NCI-H128 (cell line): Measurements from ENCODE around the gene MPP2.
"Not testable (repeated sequence)": the region's sequence is repeated elsewhere in the genome, so short reads cannot be mapped to it uniquely, and the experiment has no call there.

Source experiments
- DNase-seq: peaks from one replicate; lab custom pipeline; 2025; ENCODE audit not compliant: unreplicated experiment; lab: John Stamatoyannopoulos, UW

MPP2 gene

DNA sequence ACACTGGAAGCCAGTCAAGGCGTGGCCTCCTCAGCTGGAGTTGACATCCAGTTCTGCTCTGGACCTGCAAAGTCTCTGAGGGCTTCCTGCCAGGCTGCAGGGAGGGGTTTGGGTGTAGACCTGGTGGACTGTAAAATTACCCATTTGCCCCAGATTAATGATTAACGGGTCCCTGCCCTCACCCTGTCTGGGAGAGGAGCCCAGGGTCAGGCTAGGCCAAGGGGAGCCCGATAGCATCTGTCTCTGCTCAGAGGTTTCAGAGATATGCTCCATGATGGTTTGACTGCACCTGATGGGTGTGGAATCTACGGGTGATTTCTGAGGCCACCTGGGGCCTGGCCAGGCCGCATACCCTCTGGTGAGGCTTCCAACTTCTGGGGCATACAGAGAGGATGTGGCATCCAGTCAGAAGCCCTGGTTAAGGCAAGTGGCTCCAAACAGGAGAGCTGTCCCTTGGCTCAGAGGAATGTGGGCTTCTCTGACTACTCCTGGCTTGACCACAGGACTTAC, 23.8 kb upstream of the MPP2 start:
- no peak for DNase-seq

DNA sequence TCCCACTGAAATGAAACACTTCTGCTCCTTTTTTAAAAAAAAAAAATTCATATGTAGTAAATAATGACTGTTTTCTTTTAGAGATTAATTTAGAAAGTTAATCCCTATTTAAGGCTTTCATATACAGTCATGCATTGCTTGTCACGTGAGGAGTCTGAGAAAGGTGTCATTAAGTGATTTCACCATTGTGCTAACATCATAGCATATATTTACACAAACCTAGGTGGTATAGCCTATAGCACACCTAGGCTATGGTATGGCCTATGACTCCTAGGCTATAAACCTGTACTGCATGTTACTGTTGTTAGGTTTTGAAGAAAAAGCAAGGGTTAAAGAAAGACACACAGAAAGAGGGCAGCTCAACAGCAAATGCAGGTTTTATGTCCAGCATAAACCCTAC, 21.3 kb upstream of the MPP2 start:
- no peak for DNase-seq

DNA sequence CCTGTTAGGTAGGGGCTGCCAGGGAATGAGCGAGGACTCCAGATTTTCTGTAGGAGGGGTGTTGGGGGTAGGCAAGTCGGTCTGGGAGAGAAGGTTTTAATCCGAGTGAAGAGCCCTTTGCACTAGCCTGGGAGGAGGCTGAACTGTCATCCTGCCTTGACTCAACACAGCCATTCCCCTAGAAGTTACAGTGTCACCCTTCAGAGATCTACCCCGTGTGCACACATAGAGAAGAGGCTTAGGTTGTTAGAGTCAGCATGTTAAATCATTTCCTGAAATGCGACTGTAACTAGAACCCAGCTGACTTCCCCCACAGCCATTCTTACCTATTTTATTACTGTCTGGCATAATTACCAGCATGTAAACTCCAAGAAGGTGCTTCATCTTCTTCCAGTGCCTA, 20.6 kb upstream of the MPP2 start:
- DNase-seq, result not testable (repeated sequence)

DNA sequence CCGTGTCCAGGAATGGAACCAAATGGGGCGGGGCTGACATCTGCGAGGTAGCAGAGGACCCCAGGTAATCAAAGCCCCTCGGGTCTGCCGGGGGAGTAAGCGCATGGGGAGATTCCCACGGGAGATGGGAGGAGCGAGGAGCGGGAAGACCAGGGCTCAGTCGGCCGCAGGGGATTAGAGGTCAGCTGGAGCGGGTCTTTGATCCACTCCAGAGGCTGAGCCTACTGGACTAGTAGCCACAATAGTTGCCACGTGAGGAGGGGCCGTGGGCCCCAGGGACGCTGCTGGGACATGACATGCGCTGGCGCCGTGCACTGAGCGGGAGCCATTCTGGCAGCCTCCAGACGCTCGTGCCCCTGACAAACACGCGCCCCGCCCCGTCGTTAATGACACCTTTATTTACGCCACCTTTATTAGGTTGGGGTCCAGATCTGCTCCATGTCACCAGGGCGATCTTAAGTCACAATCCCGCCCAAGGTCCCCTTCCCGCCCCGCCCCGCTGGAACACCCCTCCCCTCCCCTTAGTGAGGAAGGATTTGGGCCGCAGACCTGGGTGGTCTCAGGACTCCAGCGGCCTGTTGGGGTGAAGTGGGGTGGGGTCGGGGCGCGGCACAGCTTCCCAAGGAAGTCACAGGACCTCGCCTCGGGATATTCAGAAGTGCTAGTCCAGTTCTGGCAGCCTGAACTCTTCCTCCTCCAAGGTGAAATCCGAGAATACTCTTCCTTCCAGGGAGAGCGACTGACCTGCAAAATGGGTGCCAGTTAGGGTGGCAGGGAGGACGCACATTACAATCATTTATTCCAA, 19.9 kb upstream of the MPP2 start:
- no peak for DNase-seq

DNA sequence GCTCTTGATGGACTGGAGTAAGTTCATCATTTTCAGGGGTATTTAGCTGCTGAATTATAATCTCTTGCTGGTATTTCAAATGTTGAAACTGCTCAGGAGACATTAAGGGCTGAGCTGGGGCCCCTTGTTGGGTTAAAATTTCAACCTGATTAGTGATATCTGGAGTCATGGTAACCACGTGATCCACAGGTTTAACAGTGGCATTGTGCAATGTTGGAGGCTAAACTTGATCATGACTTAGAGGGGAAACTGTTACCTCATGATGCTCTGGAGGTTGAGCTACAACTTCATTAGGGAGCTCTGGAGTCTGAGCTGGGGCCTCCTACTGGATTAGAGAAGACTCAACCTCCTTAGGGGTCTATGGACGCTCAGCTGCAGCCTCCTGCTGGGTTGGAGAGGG, 17.2 kb upstream of the MPP2 start:
- no peak for DNase-seq

DNA sequence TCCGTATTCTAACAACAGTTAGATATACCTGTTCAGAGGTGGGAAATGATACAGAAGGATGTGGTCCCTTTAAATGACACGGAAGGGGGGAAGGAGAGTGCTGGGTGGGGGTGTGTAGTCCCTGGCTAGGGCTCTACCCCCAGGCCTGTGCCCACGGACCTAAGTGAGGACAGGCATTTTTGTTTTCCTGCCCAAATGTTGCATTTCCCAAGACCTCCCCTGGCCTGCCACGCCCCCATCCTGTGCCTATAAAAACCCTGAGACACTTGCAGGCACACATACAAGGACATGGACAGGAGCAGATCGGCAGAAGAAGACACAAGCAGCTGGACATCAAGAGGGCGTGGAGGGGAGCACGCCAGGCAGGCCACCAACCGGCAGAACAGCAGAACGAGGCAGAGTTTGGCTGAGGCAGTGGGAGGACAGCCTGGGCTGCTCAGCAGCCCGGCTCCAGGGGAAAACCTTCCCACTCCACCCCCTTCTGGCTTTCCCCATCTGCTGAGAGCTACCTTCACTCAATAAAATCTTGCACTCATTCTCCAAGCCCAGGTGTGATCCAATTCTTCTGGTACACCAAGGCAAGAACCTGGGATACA, 13.3 kb upstream of the MPP2 start:
- no peak for DNase-seq

DNA sequence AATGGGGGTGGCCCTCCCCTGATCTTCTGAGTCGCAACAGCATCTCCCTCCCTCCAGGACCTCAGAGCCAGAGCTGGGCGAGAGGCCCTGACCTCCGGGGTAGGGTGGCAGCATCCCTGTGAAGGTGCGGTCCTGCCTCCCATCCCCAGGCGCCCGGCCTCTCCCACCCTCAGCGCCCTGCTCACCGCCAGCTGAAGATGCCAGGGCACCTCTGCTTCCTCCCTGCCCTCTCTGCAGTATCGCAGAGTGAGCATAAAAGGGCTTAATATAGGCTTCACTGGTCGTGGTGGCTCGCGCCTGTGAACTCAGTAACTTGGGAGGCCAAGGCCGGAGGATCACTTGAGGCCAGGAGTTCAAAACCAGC, 10.7 kb upstream of the MPP2 start:
- no peak for DNase-seq

DNA sequence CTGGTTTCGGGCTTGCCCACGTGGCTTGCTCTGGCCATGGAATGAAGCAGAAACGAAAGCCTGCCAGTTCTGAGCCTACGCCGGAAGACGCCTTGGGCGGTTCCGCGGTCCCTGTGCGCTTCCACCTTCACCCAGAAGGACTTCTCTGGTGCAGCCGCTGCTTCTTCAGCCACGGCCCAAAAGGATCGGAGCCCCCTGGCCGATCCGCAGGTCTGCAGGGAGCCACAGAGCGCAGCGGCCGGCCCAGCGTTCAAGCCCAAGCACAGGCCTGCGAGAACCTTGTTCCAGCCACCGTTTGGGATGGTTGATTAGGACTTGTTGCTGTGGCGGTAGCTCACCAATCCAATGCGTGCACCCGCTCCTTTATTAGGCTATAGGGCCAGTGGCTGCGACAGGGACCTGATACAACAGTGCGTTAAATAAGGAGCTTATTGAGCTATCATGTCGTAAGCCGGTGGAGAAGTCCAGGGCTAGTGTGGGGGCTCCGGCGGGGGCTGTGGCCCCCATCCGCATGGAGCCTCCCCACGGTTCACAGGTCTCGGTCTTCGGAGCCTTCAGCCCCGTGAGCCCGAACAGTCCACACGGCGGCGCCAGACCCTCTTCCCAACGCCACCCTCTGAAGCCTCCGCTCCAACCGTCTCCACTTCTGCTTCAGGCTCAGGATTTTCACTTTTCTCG, 10.2 kb upstream of the MPP2 start:
- DNase-seq, result no peak

DNA sequence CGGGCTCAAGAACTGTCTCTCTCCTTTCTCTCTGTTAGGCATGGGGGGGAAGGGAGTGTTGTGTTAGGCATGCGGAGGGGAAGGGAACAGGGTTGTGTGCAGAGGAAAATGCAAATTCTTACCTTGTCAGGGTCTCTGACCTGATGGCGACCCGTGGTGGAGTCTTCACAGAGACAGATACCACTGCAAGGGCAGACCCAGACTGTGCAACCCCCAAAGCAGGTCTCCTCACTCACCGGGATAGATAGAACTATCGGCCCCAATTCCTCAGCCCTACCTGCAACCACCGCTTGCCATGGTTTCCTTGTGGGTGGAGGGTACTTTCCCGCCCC, 9.6 kb upstream of the MPP2 start:
- no peak for DNase-seq

DNA sequence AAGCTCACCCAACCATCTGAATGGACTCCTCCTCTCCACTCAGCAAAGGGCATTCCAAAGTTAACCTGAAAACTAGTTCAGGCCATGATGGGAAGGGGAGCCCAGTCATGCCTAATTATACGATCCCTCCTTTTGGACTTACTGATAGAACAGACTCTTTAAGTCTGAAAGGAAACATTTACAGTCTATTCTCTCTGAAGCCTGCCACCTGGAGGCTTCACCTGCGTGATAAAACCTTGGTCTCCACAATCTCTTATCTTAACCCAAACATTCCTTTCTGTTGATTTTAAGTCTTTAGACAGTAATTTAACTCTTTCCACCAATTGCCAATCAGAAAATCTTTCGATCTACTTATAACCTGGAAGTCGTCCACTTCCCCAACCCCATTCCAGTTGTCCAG, 9.0 kb upstream of the MPP2 start:
- DNase-seq, result no peak

DNA sequence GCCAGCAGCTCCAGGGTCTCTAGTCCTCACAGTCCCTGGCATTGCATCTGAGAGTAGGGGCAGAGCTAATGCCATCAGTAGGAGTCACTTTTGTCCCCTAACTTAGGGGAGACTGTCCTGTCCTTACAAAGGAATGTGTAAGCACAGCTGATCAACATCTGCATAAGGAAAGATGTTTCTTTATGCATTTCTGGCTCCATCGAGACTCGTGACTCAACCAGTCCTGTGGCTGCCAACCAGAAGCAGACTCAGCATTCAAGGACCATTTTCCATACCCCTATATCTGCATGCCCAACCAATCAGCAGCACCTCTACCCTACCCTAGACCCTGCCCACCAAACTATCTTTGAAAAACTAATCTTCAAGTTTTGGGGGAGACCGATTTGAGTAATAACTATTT, 8.2 kb upstream of the MPP2 start:
- DNase-seq, result no peak

DNA sequence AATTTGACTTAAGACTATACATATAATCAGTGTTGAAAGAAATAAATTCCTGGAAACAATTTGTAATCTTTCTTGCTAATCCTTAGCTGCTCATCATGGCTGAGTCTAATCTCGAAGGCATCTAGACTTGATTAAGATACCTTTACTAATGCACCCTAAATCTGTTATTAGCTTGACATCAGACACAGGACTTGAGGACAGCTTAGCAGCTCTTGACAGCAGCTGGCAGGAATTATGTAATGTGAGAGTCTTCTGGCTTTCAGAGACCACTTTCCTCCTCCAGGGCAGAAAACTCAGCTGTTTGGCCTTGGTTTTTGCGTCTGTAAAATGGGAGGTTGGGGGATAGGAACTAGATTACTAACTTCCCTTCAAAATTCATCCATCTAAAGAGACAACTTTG, 7.1 kb upstream of the MPP2 start:
- DNase-seq, result no peak

DNA sequence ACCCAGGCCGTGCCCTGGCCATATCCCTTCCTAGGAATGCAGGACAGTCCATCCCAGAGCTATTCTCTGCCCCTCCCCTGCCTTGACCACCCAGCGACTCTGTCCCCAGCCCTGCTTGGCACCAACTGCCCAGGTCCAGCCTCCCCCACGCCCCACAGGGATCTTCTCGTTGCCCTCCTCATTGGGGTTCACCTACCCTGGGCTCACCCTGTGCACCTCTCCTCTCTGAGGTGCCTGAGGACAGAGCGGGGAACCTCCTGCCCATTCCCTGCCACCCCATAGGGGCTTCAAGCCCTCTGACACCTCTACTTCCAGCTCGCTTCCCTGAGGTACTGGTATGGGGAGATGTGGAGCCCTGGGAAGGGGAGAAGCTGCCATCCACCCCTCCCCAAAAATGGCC, 6.2 kb upstream of the MPP2 start:
- DNase-seq, result no peak

DNA sequence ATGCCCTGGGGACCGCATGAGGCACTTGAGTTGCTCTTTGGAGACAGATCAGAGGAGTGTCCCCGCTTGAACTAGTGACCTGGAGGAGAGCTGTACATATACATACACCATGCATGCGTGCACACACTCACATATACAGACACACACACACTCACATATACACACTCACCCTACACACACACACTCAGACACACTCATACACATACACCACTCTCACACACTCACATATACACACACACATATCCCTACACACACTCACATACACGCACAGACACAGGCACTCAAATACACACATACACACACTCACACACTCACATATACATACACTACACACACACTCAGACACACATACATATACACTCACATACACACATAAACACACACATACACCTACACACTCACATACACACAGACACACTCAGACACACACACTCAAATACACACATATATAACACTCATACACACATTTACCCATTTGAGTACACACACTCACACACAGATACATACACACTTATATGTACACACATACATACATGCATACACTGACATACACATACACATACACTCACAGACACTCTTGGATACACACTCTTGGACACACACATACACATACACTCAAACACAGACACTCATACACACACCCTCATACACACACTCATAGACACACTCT, 5.4 kb upstream of the MPP2 start:
- DNase-seq, result no peak

DNA sequence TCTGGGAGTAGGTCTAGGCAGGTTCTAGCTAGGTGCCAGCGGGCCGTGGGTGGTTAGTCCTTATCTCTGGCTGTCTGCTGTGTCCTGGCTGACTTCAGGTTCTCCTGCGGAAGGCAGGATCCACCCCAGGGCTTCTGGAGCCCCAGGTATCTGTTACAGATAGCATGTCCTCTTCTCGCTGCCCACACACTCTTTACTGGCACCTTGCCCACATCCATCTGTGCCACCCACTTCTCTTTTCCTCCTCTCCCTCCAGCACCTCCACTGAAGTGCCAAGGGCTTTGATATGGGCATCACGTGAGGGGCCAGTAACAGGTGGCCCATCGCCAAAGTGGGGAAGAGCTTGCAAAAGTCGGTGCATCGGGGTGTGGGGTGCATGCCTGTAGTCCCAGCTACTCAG, 4.6 kb upstream of the MPP2 start:
- no peak for DNase-seq

DNA sequence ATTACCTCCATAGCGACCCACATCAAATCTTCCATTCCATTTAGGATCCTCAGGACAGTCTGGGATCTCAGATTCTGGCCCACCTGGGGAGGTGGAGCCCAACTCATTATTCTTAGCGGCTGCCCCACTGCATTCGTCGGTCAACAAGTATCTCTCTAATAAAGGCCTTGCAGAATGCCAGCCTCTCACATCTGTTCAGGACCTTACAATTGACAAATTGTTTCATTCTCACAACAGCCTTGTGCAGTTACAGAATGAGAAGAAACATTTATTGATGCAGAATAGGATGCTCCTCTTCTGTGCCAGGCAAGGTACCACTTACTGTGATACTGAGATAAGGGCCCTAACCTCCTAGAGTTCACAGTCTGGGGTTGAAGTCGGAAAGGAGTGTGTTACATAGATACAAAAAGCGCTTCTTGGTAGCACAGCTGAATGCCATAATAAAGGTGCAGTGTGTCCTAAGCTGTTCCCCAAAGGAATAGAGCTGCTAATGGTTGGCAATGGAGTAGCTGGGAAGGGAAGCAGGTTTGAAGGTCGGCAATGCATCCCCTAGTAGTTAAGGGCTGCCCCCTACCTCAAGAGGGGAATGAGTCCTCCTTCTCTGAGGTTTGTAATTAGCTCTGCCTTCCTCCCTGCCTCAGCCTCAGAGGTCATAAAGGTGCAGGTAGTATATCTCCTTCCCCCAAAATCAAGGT, 2.3 kb upstream of the MPP2 start:
- no peak for DNase-seq

DNA sequence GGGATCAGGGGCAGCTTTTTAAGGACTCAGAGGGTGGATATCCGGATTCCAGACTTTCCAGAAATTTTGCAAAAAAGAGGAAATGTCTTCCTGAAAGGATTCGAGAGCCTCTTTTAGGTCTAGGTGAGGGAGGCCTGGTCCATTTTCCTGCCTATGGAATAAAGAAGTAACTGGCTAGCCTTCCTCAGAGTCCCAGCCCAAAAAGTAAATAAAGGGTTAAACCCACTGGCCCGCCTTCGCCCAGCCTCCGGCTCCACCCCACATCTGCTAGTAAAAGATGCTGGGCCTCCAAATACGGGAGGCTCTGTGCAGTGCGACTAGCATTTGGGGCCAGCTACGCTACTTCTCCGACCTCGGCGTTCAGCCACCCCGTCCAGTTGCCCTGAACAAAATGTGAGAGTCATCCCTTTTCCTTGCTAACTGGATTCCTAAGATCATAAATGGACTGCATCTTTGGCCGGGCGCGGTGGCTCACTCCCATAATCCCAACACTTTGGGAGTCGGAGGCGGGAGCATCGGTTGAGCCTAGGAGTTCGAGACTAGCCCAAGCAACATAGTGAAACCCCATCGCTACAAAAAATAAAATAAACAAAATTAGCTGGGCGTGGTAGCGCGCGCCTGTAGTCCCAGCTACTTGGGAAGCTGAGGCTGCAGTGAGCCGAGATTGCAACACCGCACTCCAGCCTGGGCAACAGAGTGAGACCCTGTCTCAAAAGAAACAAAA, 824 bp upstream of the MPP2 start:
- DNase-seq, result no peak

DNA sequence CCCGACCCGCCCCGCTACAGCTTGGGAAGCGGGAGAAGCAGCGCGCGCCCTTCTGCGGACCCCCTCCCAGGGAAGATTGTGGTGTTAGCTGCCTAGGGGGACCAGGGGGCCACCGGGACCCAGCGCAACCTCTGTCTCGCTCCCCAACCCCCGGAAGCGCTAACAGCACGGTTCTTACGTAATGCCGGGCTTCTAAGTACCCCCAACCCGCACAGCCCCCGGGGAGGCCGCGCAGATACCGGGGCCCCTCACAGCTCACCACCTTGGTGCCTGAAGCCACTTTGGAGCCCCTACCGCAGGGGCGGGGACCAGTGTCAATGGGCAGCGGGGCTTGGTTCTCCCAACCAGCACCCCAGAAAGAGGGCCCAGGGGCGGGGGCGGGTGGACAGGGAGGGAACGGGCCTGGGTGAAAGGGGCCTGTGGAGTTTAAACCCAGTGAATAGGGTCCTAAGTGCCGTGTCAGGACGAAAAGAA, 348 bp downstream of the MPP2 start:
- DNase-seq, result no peak

DNA sequence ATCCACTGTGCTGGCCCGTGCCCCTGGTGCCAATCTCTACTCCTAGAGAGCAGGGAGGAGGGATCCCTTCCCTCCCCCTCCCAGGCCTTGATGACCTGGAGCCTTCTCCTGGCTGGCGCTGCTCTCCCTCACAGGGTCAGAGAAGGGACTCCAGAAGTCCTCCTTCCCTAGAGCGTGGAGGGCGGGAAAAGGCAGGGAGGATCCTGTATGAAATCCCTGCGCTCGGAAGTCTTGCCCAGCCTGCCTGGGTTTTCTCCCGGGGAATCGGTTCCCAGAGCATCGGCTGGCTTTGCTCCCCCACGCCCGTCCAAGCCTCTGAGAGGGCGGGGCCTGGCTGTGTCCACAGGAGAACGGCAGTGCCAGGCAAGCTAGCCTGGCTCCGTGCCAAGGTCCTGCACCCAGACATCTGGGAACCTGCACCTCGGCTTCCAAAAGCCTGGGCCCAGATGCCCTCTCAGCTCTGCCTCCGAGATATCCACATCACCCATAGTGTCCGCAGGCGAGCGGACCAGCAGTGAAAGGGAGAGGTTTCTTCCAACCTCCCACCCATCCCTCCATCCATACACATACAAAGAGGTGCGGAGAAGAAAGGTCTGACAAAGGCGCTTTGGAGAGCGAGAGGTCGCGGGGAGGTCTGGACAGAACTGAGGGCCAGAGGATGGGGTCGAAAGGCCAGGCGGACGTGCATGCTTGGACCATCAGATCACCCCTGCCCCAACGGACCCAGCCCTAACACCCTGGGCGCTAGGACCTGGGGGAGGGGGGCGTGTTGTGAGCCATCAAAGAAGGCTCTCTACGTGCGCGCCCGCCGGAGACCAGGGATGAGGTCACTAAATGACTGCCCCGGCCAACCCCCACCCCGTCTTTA, 1.1 kb downstream of the MPP2 start:
- no peak for DNase-seq
